Thymus (tissue), 11 donors: ENCODE measurements around the gene FOXP4. TPM values are rescaled to one million over a fixed set of nuclear protein-coding genes. Genes with fewer than 3 reads are reported as not detected.

ENCODE experiments used
- DNase-seq, 9 donors: peaks; one replicate each; pipeline ENCODE4 v3.0.0-alpha.2; 2013; ENCODE audit warnings: low spot score in 9 of 9, low read depth in 6 of 9, missing footprints in 1 of 9
- H3K27ac ChIP-seq, 2 donors: one replicate each; pipeline ENCODE4 v1.5.1; 2013; ENCODE audit warnings: control low read depth in 1 of 2, low read depth in 1 of 2, low read length in 1 of 2, mild to moderate bottlenecking in 1 of 2, moderate library complexity in 1 of 2
- H3K27me3 ChIP-seq, 2 donors: one replicate each; pipeline ENCODE4 v1.5.1; 2013; ENCODE audit warnings: low read length in 1 of 2; ENCODE audit not compliant: control insufficient read depth in 2 of 2, insufficient read depth in 1 of 2
- H3K36me3 ChIP-seq, 2 donors: one replicate each; pipeline ENCODE4 v1.5.1; 2013; ENCODE audit warnings: low read length in 1 of 2, mild to moderate bottlenecking in 1 of 2, moderate library complexity in 1 of 2; ENCODE audit not compliant: control insufficient read depth in 2 of 2, insufficient read depth in 2 of 2
- H3K4me1 ChIP-seq, 2 donors: one replicate each; pipeline ENCODE4 v1.5.1; 2013; ENCODE audit warnings: low read length in 2 of 2; ENCODE audit not compliant: control insufficient read depth in 2 of 2, insufficient read depth in 2 of 2
- H3K4me3 ChIP-seq, 2 donors: one replicate each; pipeline ENCODE4 v1.5.1; 2013; ENCODE audit warnings: low read length in 2 of 2, control low read depth in 1 of 2, mild to moderate bottlenecking in 1 of 2
- H3K9me3 ChIP-seq, 2 donors: one replicate each; pipeline ENCODE4 v1.5.1; 2013; ENCODE audit warnings: low read length in 1 of 2, mild to moderate bottlenecking in 1 of 2; ENCODE audit not compliant: control insufficient read depth in 2 of 2, insufficient read depth in 1 of 2
- WGBS: extraction: QIAGEN DNeasy Blood & Tissue Kit; methylation state at CpG from one replicate; pipeline ENCODE4 v1.1.7; 2013; 5-methylcytosine and 5-hydroxymethylcytosine counted together
- polyA plus RNA-seq: library from polyadenylated mRNA; stranded (reverse); fragments of 200-250 nt; gene quantifications from one replicate; pipeline ENCODE4 v1.2.3, GENCODE V29; 2013
- total RNA-seq: library from RNA; stranded (reverse); fragments of 120-200 nt; gene quantifications from one replicate; pipeline ENCODE4 v1.2.4, GENCODE V29; 2013
- donor health status: healthy.

Gene FOXP4
- total and polyA plus RNA-seq, 2 donors, result 2.0 to 15.0 TPM

GRCh38 chr6:41643899-41644269, 97.7 kb downstream of the FOXP4 start:
- Histone ChIP-seq H3K27me3 (peaks cover 30 to 67% of the 10 kb centered on the region in 2 donors), H3K27ac (no peak overlapping the region), H3K4me1 (peaks cover 0 to 14% of the 10 kb centered on the region in 2 donors), H3K4me3 (no peak overlapping the region), H3K9me3 (no peaks in the 10 kb centered on the region), H3K36me3 (no peaks in the 10 kb centered on the region)
- no peak for DNase-seq
- 84% methylated on average over 4 of the region's 4 CpGs for WGBS

GRCh38 chr6:41644297-41644879, 98.2 kb downstream of the FOXP4 start:
- WGBS, result 91% methylated on average over 4 of the region's 4 CpGs
- Histone ChIP-seq H3K4me3 (no peak overlapping the region), H3K9me3 (no peaks in the 10 kb centered on the region), H3K27ac (no peak overlapping the region), H3K4me1 (peaks cover 0 to 12% of the 10 kb centered on the region in 2 donors), H3K36me3 (no peaks in the 10 kb centered on the region), H3K27me3 (peaks cover 25 to 62% of the 10 kb centered on the region in 2 donors)
- no peak for DNase-seq

DNA sequence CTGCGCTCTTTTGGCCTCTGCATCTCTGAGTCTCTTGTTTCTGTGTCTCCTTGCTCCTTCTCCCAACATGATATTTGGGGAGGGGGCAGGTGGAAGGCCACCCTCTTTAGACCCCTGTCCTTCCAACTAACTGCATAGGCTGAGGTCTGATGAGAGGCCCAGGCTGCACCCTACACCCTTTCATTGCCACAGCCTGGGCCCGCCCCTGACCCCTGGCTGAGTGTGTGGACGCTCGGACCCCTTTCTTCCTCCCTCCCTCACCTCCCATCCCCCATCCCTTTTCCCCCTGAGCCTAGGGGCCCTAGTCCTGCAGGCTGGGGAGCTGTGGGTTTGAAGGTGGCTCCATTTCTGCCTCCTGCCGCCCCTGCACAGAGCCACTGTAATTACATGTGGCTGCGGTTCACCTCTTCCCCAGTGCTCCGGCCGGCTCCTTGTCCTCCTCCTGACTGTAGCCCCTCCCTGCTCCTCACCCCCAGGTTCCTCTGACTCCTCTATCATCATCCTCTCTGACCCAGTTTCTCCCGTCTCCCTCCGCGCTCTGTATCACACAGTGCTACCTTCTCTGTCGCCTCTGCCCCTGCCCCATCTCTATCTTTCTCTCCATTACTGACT, 98.9 kb downstream of the FOXP4 start:
- WGBS, result 83% methylated on average over 12 of the region's 12 CpGs
- H3K36me3 ChIP-seq, result no peaks in the 10 kb centered on the region
- no peaks in the 10 kb centered on the region for H3K9me3 ChIP-seq
- H3K4me3 ChIP-seq, result no peak overlapping the region
- DNase-seq, result no peak
- H3K27me3 ChIP-seq, result peaks cover 18 to 55% of the 10 kb centered on the region in 2 donors
- peaks cover 0 to 12% of the 10 kb centered on the region in 2 donors for H3K4me1 ChIP-seq
- no peak overlapping the region for H3K27ac ChIP-seq

GRCh38 chr6:41646026-41646795, 100.0 kb downstream of the FOXP4 start:
- WGBS, result 93% methylated on average over 14 of the region's 14 CpGs
- DNase-seq, result no peak
- H3K27me3 ChIP-seq, result peaks cover 9 to 45% of the 10 kb centered on the region in 2 donors
- peaks cover 0 to 12% of the 10 kb centered on the region in 2 donors for H3K4me1 ChIP-seq
- no peaks in the 10 kb centered on the region for H3K9me3 ChIP-seq
- no peaks in the 10 kb centered on the region for H3K36me3 ChIP-seq
- no peak overlapping the region for H3K27ac ChIP-seq
- H3K4me3 ChIP-seq, result no peak overlapping the region

DNA sequence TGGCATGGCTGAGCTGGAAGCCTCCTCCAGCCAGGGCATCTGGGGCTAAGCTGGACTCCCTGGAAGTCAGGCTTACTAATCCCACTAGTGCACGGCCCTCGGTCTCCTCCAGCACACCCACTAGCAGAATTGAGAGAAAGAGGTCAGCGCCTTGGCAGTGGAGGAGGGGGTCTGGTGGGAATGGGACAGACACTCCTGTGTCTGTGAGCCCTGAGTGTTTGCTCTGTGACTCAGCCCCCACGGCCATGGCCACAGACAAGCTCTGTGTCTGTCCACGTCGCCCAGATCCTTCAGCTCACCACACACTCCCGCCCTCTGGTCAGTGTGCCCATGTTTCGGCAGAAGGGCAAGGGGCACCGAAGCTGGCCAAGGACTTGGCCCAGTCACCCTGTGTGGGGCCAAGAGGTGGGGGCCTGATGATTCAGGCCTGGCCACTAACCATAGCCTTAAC, 100.9 kb downstream of the FOXP4 start:
- Histone ChIP-seq H3K4me1 (peaks cover 0 to 12% of the 10 kb centered on the region in 2 donors), H3K27me3 (peaks cover 4 to 36% of the 10 kb centered on the region in 2 donors), H3K27ac (no peak overlapping the region), H3K9me3 (no peaks in the 10 kb centered on the region), H3K4me3 (no peak overlapping the region), H3K36me3 (no peaks in the 10 kb centered on the region)
- WGBS, result 98% methylated on average over 9 of the region's 9 CpGs
- no peak for DNase-seq

DNA sequence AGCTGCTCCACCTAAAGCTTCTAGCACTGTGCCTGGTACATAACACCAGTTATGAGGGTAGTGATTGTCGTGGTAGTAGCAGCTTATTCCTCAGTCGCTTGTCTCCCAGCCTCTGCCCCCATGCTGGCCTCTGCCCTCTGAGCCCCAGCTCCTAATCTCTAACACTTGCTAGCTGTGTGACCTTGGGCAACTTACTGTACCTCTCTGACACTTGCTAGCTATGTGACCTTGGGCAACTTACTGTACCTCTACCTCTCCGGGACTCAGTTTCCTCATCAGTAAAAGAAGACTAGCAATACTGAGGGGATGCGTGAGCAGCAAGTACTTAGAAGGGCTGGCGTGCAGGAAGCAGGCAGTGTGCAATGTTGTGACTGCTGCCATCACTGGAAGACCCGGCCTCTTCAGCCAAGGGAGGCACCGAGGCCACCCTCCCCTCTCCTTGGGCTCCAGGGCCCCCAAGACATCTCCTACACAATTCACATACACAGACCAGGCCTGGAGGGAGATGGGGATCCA, 101.9 kb downstream of the FOXP4 start:
- peaks cover 0 to 26% of the 10 kb centered on the region in 2 donors for H3K27me3 ChIP-seq
- H3K36me3 ChIP-seq, result no peaks in the 10 kb centered on the region
- 96% methylated on average over 7 of the region's 7 CpGs for WGBS
- no peaks in the 10 kb centered on the region for H3K9me3 ChIP-seq
- DNase-seq, result no peak
- H3K27ac ChIP-seq, result no peak overlapping the region
- H3K4me3 ChIP-seq, result no peak overlapping the region
- peaks cover 0 to 12% of the 10 kb centered on the region in 2 donors for H3K4me1 ChIP-seq

DNA sequence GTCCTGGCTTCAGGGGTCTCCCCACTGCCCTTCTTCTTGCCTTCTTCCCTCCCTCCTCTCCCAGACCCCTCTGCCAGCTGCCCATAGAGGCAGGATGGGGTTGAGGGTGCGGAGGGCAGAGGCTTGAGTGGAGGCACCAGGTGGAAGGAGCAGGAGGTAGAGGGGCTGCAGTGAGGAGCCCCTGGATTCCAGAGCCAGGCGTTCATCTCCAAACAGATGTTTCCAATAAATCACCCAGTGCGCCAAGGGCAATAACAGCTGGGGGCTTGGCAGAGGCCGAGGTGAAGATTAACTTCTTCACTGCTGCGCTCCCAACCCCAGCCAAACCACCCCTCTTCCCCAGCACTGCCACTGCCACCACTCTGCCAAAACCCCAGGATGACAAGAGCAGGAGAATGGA, 102.7 kb downstream of the FOXP4 start:
- no peaks in the 10 kb centered on the region for H3K9me3 ChIP-seq

GRCh38 chr6:41649596-41649995, 103.4 kb downstream of the FOXP4 start:
- 91% methylated on average over 10 of the region's 10 CpGs for WGBS
- H3K27me3 ChIP-seq, result peaks cover 0 to 16% of the 10 kb centered on the region in 2 donors
- H3K27ac ChIP-seq, result no peak overlapping the region
- no peaks in the 10 kb centered on the region for H3K9me3 ChIP-seq
- H3K36me3 ChIP-seq, result no peaks in the 10 kb centered on the region
- no peak overlapping the region for H3K4me3 ChIP-seq
- peaks cover 0 to 5% of the 10 kb centered on the region in 2 donors for H3K4me1 ChIP-seq
- no peak for DNase-seq

More for the DNA sequence above, 102.7 kb downstream of the FOXP4 start:
- peaks cover 0 to 10% of the 10 kb centered on the region in 2 donors for H3K4me1 ChIP-seq
- no peak overlapping the region for H3K4me3 ChIP-seq
- 79% methylated on average over 5 of the region's 5 CpGs for WGBS
- DNase-seq, result no peak
- H3K36me3 ChIP-seq, result no peaks in the 10 kb centered on the region
- H3K27ac ChIP-seq, result no peak overlapping the region
- peaks cover 0 to 21% of the 10 kb centered on the region in 2 donors for H3K27me3 ChIP-seq

DNA sequence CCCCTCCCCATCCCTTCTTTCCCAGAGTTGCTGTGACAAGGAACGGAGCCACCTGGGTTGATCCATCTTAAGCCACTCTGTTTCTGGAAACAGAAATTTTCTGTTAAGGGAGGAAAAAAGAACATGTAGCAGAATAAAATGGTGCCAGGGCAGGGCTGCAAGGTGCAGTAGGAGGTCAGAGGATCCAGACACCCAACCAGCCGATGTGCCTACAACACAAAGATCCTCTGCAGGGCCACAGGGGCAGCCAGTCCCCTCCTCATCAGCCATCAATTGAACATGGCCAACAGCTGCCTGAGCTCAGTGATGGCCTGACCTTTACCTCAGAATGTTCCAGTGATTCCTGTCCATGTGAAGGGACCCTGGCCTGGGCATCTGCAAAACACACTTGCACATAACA, 103.9 kb downstream of the FOXP4 start:
- WGBS, result 98% methylated on average over 2 of the region's 2 CpGs
- Histone ChIP-seq H3K4me3 (no peak overlapping the region), H3K36me3 (no peaks in the 10 kb centered on the region), H3K27me3 (peaks cover 0 to 16% of the 10 kb centered on the region in 2 donors), H3K27ac (no peak overlapping the region), H3K9me3 (no peaks in the 10 kb centered on the region), H3K4me1 (peaks cover 0 to 2% of the 10 kb centered on the region in 2 donors)
- DNase-seq, result no peak
